Left lung (tissue), 10 donors: Measurements from ENCODE around the gene RPS15. TPM values are rescaled to one million over a fixed set of nuclear protein-coding genes. Genes with fewer than 3 reads are reported as not detected.
A peak's percentile ranks its signal among the peaks of the same experiment; 100 is the strongest.

Experiments used
- ATAC-seq: fragments of 200-7000 bp; cut with Tn5 transposase; one replicate; pipeline ENCODE4 v1.9.1; 2020; ENCODE audit warnings: moderate library complexity
- DNase-seq, 4 donors: peaks; one replicate each; pipeline ENCODE4 v3.0.0-alpha.2; 2013 to 2020
- H3K27ac ChIP-seq, 2 donors: fragments of 200-600 bp; sonication (generic) in 1 of 2; one replicate each; pipeline versions ENCODE4 v1.5.0 to v1.8.0; 2020 to 2021
- H3K27me3 ChIP-seq, 2 donors: fragments of 200-600 bp; sonication (generic) in 1 of 2; one replicate each; pipeline versions ENCODE4 v1.5.0 to v1.8.0; 2020 to 2021
- H3K36me3 ChIP-seq, 2 donors: fragments of 200-600 bp; sonication (generic) in 1 of 2; one replicate each; pipeline versions ENCODE4 v1.5.0 to v1.8.0; 2020 to 2021
- H3K4me1 ChIP-seq, 2 donors: fragments of 200-600 bp; one replicate each; pipeline ENCODE4 v1.8.0; 2021
- H3K4me3 ChIP-seq, 2 donors: fragments of 200-600 bp; sonication (generic) in 1 of 2; one replicate each; pipeline versions ENCODE4 v1.5.0 to v1.8.0; 2020 to 2021; ENCODE audit warnings: mild to moderate bottlenecking in 1 of 2
- H3K9me3 ChIP-seq, 2 donors: fragments of 200-600 bp; sonication (generic) in 1 of 2; one replicate each; pipeline versions ENCODE4 v1.5.0 to v1.8.0; 2020 to 2021
- intact Hi-C, 2 donors: fragments of 100-400 bp; cut with DNase I; formaldehyde crosslinking; loops; one replicate each; pipeline versions ENCODE4 v1.11.2 to v1.14.2; 2022
- polyA plus RNA-seq, 6 donors: library from polyadenylated mRNA; unstranded; fragments of 120-200 nt; gene quantifications; one replicate each; pipeline ENCODE4 v1.2.1, GENCODE V29; 2013; ENCODE audit not compliant: insufficient read length in 6 of 6
- total RNA-seq, 2 donors: library from RNA; stranded (reverse); fragmentation: NEBNext Ultra II Directional; extraction: Animal tissue kit (Norgen Biotek cat#: 25700); gene quantifications; one replicate each; pipeline ENCODE4 v1.2.1, GENCODE V29; 2021
- TF ChIP-seq, protein P1 (sequence below), 2 donors: fragments of 200-600 bp; sonication (generic) in 1 of 2; IDR thresholded peaks; one replicate each; pipeline versions ENCODE4 v1.5.0 to v1.8.0; 2021; ENCODE audit warnings: antibody characterized with exemption in 2 of 2
- donor health status: DM: no; HTN: yes; CAD: no.
- donor health status: DM: no; HTN: no; CAD: no.

Gene RPS15
- total and polyA plus RNA-seq, 8 donors, result 673 to 987 (median 836) TPM

- no peak for DNase-seq
- Histone ChIP-seq H3K27me3 (no peaks in the 10 kb centered on the region), H3K4me3 (no peak overlapping the region), H3K4me1 (no peaks in the 10 kb centered on the region), H3K36me3 (peaks cover 0 to 89% of the 10 kb centered on the region in 2 donors), H3K9me3 (no peaks in the 10 kb centered on the region), H3K27ac (no peak overlapping the region)
- TF ChIP-seq, protein P1, sequence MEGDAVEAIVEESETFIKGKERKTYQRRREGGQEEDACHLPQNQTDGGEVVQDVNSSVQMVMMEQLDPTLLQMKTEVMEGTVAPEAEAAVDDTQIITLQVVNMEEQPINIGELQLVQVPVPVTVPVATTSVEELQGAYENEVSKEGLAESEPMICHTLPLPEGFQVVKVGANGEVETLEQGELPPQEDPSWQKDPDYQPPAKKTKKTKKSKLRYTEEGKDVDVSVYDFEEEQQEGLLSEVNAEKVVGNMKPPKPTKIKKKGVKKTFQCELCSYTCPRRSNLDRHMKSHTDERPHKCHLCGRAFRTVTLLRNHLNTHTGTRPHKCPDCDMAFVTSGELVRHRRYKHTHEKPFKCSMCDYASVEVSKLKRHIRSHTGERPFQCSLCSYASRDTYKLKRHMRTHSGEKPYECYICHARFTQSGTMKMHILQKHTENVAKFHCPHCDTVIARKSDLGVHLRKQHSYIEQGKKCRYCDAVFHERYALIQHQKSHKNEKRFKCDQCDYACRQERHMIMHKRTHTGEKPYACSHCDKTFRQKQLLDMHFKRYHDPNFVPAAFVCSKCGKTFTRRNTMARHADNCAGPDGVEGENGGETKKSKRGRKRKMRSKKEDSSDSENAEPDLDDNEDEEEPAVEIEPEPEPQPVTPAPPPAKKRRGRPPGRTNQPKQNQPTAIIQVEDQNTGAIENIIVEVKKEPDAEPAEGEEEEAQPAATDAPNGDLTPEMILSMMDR (IDR thresholded peaks at IDR 0.05), result no peak
- intact Hi-C loops, result no loop called here
- ATAC-seq, result no peak
These were observed 6.3 kb upstream of the RPS15 start for GRCh38 chr19:1431759-1432506.

- H3K27me3 ChIP-seq, result no peaks in the 10 kb centered on the region
- peaks cover 0 to 83% of the 10 kb centered on the region in 2 donors for H3K36me3 ChIP-seq
- no peaks in the 10 kb centered on the region for H3K9me3 ChIP-seq
- DNase-seq (no peak), ATAC-seq (no peak)
- peaks cover 0 to under 1% of the 10 kb centered on the region in 2 donors for H3K4me1 ChIP-seq
- H3K4me3 ChIP-seq, result no peak overlapping the region
- H3K27ac ChIP-seq, result no peak overlapping the region
- TF ChIP-seq, protein P1 (IDR thresholded peaks at IDR 0.05), result no peak
- intact Hi-C loops, result no loop called here
These were observed 5.7 kb upstream of the RPS15 start for GRCh38 chr19:1432507-1432887.

DNA sequence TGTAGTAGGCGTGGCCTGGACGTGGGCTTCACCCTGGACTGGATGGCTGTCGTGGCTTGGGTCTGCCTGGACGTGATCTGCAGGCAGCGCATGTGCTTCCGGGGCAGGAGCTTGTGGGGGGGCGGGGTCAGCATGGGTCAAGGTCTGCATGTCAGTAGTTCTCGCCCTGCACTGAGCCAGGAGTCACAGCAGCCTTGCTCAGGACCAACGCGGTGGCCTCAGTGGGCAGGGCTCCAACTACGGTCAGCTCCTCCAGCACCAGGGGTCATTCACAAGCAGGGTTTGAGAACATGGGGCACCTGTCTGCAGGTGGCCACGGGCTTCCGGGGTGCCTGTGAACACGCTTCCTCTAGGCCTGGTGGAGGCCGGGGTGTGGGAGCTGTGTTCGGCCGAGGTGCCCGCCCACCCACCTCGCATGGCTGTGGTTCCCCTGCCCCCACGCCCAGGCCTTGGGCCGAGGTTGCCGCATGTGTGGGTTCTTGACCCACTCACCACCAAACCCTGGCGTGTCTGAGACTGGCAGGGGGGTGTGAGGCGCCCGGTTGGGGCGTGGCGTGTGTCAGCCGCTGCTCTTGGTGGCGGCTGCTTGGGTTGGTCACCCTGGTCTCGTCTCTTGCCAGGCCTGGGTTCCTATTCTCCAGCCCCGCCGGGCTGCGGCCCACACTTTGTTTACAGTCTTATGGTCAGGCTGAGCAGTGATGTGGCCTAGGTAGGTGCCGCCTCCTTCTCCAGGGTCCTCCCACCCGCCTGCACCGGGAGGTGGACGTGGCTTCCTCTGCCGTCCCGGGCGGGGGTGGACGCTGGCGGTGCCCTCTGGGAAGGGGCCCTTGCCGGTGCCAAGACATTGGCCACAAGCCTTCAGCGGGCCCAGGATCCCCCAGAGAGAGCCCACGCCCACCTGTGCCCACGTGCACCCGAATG, 4.8 kb upstream of the RPS15 start:
- Histone ChIP-seq H3K27ac (no peak overlapping the region), H3K9me3 (no peaks in the 10 kb centered on the region), H3K4me1 (peaks cover 0 to 7% of the 10 kb centered on the region in 2 donors), H3K27me3 (no peaks in the 10 kb centered on the region), H3K4me3 (no peak overlapping the region), H3K36me3 (peaks cover 0 to 74% of the 10 kb centered on the region in 2 donors)
- ATAC-seq, result no peak
- TF ChIP-seq, protein P1 (IDR thresholded peaks at IDR 0.05), result no peak
- peak in 1 of 4 donors; percentile 76 for DNase-seq
- intact Hi-C loops, result no loop called here

DNA sequence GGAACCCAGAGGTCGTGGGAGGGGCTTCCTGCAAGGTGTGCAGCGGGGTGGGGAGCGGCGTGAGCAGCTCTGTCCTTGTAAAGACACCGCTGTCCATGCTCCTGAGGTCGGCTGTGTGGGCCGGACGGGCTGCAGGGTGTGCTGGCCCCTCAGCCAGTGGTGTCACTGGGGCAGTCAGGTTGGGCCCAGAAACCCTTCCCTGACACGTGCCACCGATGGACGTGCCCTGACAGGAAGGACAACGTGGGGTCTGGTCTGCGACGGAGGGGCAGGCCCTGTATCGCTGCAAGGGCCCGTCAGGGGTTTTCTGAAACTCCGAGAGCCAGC, 4.2 kb upstream of the RPS15 start:
- H3K27me3 ChIP-seq, result no peaks in the 10 kb centered on the region
- no peak overlapping the region for H3K4me3 ChIP-seq
- DNase-seq (no peak), ATAC-seq (no peak)
- H3K9me3 ChIP-seq, result no peaks in the 10 kb centered on the region
- TF ChIP-seq, protein P1 (IDR thresholded peaks at IDR 0.05), result no peak
- H3K36me3 ChIP-seq, result peaks cover 0 to 68% of the 10 kb centered on the region in 2 donors
- intact Hi-C loops, result no loop called here
- H3K4me1 ChIP-seq, result peaks cover 0 to 8% of the 10 kb centered on the region in 2 donors
- no peak overlapping the region for H3K27ac ChIP-seq

- Histone ChIP-seq H3K36me3 (peaks cover 0 to 65% of the 10 kb centered on the region in 2 donors), H3K27ac (no peak overlapping the region), H3K4me3 (no peak overlapping the region), H3K4me1 (peaks cover 5 to 15% of the 10 kb centered on the region in 2 donors), H3K9me3 (no peaks in the 10 kb centered on the region), H3K27me3 (no peaks in the 10 kb centered on the region)
- intact Hi-C loops, result no loop called here
- peak in 1 of 4 donors; percentile 66 for DNase-seq
- no peak for ATAC-seq
- TF ChIP-seq, protein P1 (IDR thresholded peaks at IDR 0.05), result no peak
These were observed 3.6 kb upstream of the RPS15 start for GRCh38 chr19:1434577-1435060.
